HG02970 (cell line): ENCODE results near the gene RIN3.

Experiments
- ATAC-seq: cut with Tn5 transposase; IDR thresholded peaks from one replicate; pipeline ENCODE4 v1.9.1; 2021; ENCODE audit warnings: mild to moderate bottlenecking, moderate library complexity, moderate number of reproducible peaks; ENCODE audit not compliant: unreplicated experiment, low FRiP score

RIN3 gene

GRCh38 chr14:92655419-92656201 is 142.0 kb downstream of the RIN3 start:
- ATAC-seq = no peak

GRCh38 chr14:92656306-92657081 is 142.9 kb downstream of the RIN3 start:
- ATAC-seq = no peak

- no peak for ATAC-seq
Observed at GRCh38 chr14:92657457-92658142, 144.0 kb downstream of the RIN3 start.

GRCh38 chr14:92658160-92658559 is 144.6 kb downstream of the RIN3 start:
- no peak for ATAC-seq

GRCh38 chr14:92658684-92659083 is 145.1 kb downstream of the RIN3 start:
- ATAC-seq = no peak

- no peak for ATAC-seq
Observed at GRCh38 chr14:92659765-92660561, 146.4 kb downstream of the RIN3 start.

GRCh38 chr14:92660571-92660970 is 147.0 kb downstream of the RIN3 start:
- ATAC-seq = no peak

- no peak for ATAC-seq
Observed at GRCh38 chr14:92663049-92663448, 149.5 kb downstream of the RIN3 start.

GRCh38 chr14:92665661-92666110 is 152.1 kb downstream of the RIN3 start:
- ATAC-seq = no peak

GRCh38 chr14:92666251-92666650 is 152.7 kb downstream of the RIN3 start:
- ATAC-seq = no peak

- ATAC-seq = no peak
Observed at GRCh38 chr14:92668276-92668973, 154.8 kb downstream of the RIN3 start.

GRCh38 chr14:92670160-92670559 is 156.6 kb downstream of the RIN3 start:
- no peak for ATAC-seq

- no peak for ATAC-seq
Observed at GRCh38 chr14:92670643-92671366, 157.2 kb downstream of the RIN3 start.

GRCh38 chr14:92673601-92674150 is 160.1 kb downstream of the RIN3 start:
- no peak for ATAC-seq

- ATAC-seq = no peak
Observed at GRCh38 chr14:92675421-92675820, 161.8 kb downstream of the RIN3 start.

- ATAC-seq = no peak
Observed at GRCh38 chr14:92675976-92676375, 162.4 kb downstream of the RIN3 start.

GRCh38 chr14:92676403-92677086 is 163.0 kb downstream of the RIN3 start:
- no peak for ATAC-seq

GRCh38 chr14:92677087-92677668 is 163.6 kb downstream of the RIN3 start:
- peak; percentile 73 for ATAC-seq
